Tibial nerve (tissue), 3 donors: ENCODE measurements around the gene TYMP.

Experiments used
- EP300 ChIP-seq, 2 donors: sonication (generic); formaldehyde crosslinking; IDR thresholded peaks; one replicate each; pipeline ENCODE4 v1.6.1; 2017; ENCODE audit warnings: antibody characterized with exemption in 2 of 2, mild to moderate bottlenecking in 1 of 2
- POLR2A ChIP-seq, 2 donors: fragments of 450-650 bp; IDR thresholded peaks; one replicate each; pipeline ENCODE4 v1.6.1; 2017; ENCODE audit warnings: antibody characterized with exemption in 2 of 2, mild to moderate bottlenecking in 2 of 2, moderate library complexity in 2 of 2

DNA sequence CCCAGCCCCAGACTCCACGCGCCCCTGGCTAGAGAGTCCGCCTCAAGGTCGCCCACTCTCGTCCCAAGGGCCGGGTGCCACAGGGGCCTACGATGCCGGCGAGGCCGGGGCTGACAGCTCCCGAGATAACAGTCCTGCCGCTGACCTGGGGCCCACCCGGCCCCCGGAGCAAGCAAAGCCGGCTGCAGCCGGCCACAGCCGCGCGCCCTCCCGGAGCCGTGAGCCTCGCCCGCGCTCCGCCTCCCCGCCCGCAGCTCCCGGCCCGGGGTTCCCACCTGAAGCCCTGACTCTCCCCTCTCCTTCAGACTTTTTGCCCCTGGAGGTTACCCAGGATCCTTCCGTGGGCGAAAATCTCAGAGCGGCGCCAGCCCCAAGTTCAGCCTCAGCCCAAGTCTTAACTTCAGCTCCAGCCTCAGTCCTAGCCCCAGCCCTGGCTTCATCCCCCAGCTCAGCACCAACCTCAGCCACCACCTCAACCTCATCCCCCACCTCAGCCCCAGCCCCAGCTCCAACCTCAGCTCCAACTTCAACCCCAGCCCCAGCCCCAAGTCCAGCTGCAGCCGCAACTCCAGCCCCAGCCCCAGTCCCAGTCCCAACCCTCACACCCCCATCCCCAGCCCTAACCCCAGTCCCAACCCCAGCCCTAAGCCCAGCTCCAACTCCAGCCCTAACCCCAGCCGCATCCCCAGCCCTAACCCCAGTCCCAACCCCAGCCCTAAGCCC lies 17.6 kb upstream of the TYMP start:
- TF ChIP-seq EP300 (IDR thresholded peaks at IDR 0.05) (no peak), POLR2A (IDR thresholded peaks at IDR 0.05) (no peak)
